Endodermal cell (in vitro differentiated cells): ENCODE results near the gene RELT. TPM values are rescaled to one million over a fixed set of nuclear protein-coding genes. Genes with fewer than 3 reads are reported as not detected.

Experiments
- DNase-seq: peaks from one replicate; pipeline ENCODE4 v3.0.0-alpha.2; 2017
- H3K27ac ChIP-seq: 2 replicates; pipeline ENCODE4 v1.5.1; 2013; ENCODE audit warnings: mild to moderate bottlenecking, low read depth, low read length, moderate library complexity
- H3K27me3 ChIP-seq: 2 replicates; pipeline ENCODE4 v1.6.1; 2013; ENCODE audit warnings: mild to moderate bottlenecking, low read length, moderate library complexity; ENCODE audit not compliant: insufficient read depth, control insufficient read depth, poor library complexity, severe bottlenecking
- H3K36me3 ChIP-seq: 2 replicates; pipeline ENCODE4 v1.7.0; 2013; ENCODE audit warnings: mild to moderate bottlenecking, low read length, moderate library complexity; ENCODE audit not compliant: control insufficient read depth, insufficient read depth
- H3K4me1 ChIP-seq: one replicate; pipeline ENCODE4 v1.7.0; 2013; ENCODE audit warnings: low read length; ENCODE audit not compliant: control insufficient read depth, insufficient read depth
- H3K4me3 ChIP-seq: 2 replicates; pipeline ENCODE4 v1.5.1; 2013; ENCODE audit warnings: mild to moderate bottlenecking, low read length, moderate library complexity
- H3K9ac ChIP-seq: 2 replicates; pipeline ENCODE4 v1.6.1; 2013; ENCODE audit warnings: mild to moderate bottlenecking, low read length, moderate library complexity; ENCODE audit not compliant: poor library complexity, severe bottlenecking; ENCODE audit errors: extremely low read depth
- H3K9me3 ChIP-seq: 2 replicates; pipeline ENCODE4 v1.6.1; 2013; ENCODE audit warnings: mild to moderate bottlenecking, low read length, moderate library complexity; ENCODE audit not compliant: control insufficient read depth
- H3K27ac Mint-ChIP-seq: 2 replicates; pipeline ENCODE4 v1.8.0; 2020; ENCODE audit warnings: mixed read lengths
- H3K27me3 Mint-ChIP-seq: 2 replicates; pipeline ENCODE4 v1.8.0; 2021; ENCODE audit warnings: mild to moderate bottlenecking, mixed read lengths; ENCODE audit not compliant: insufficient read depth
- H3K36me3 Mint-ChIP-seq: 2 replicates; pipeline ENCODE4 v1.8.0; 2020; ENCODE audit warnings: low read depth, mixed read lengths
- H3K4me1 Mint-ChIP-seq: 2 replicates; pipeline ENCODE4 v1.8.0; 2020; ENCODE audit warnings: mixed read lengths
- H3K4me3 Mint-ChIP-seq: 2 replicates; pipeline ENCODE4 v1.8.0; 2020; ENCODE audit warnings: mild to moderate bottlenecking, moderate library complexity, mixed read lengths
- H3K9me3 Mint-ChIP-seq: 2 replicates; pipeline ENCODE4 v1.8.0; 2020; ENCODE audit warnings: mild to moderate bottlenecking, mixed read lengths
- WGBS, 2 experiments: methylation state at CpG; one replicate each; pipeline versions ENCODE4 v1.1.5 to v1.1.7; 2013; ENCODE audit warnings: missing lambda C conversion rate in 2 of 2, mixed read lengths in 1 of 2; ENCODE audit not compliant: insufficient coverage in 1 of 2, insufficient read length in 1 of 2; 5-methylcytosine and 5-hydroxymethylcytosine counted together
- total RNA-seq, 2 donors: library from RNA; stranded (reverse); fragmentation: NEBNext Ultra II Directional in 1 of 2; extraction: Animal tissue kit (Norgen Biotek cat#: 25700) in 1 of 2; gene quantifications; 2 replicates in 1 of 2; 3 replicates in 1 of 2; pipeline ENCODE4 v1.2.1, GENCODE V29; 2021
- TF ChIP-seq, protein P1 (sequence below): fragments of 200-600 bp; sonication (generic); conservative IDR thresholded peaks from 2 replicates; pipeline ENCODE4 v1.5.0; 2021; ENCODE audit warnings: antibody characterized with exemption, mild to moderate bottlenecking

Gene RELT
- total RNA-seq, 2 donors from 2014 or later: 6.9 to 8.9 TPM

DNA sequence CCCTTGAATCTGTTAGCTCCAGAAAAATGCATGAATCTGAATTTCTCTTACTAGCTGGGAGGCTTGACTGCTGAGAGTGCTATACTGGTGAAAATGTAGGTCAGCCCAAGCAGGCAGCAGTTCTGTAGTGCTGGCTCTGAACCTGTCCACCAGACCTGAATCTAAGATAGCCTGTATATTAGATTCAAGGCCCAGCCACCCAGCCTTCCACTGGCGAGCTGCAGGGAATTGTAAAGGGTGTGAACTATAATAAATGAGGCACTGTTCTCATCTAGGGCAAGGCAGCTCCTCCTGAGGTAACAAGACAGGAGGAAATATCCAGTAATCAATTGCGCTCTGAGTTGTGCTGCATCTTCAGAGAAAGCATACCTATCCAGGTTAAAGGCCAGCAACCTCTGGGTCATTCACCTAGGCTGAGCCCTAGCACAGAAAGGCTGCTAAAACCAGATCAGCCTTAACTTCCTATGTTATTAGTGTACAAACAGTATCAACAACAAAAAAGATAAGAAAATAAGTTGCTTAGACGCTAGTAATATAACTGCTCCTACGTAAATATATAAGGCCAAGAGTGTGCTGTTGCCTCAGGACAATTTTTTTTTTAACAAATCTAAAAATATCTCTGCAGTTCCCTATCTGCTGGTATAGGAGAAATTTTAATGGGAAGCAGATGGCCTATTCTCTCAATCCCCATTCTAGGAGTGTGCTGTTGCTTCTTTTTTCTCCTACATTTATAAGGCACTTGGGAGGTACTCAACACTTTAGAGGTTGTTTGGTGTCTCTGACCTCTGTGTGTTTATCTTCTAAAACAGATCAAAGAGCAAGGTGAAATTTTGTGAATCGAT, 63.0 kb downstream of the RELT start:
- no peak overlapping the region for H3K27ac ChIP-seq

DNA sequence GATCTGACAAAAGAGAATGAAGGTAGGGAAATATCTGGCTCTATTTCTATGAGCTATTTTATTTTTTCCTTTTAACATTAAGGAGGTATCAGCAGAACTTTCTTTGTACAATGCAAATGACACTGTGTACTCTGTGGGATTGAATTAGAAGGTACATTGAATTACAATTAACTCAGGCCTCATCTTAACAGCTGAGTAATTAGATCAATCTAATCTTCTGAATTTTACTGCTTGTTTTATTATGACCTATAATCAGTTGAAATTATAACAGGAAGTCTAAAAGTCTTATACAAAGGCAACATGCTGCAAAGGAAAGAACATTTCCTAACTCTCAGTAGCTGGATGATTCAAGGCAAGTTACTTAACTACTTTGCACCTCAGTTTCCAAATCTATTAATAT, 69.8 kb downstream of the RELT start:
- no peak for DNase-seq
- H3K27ac Mint-ChIP-seq: no peak overlapping the region
- H3K4me3 Mint-ChIP-seq: no peak overlapping the region
- H3K27me3 Mint-ChIP-seq: peaks cover 2% of the 10 kb centered on the region
- H3K36me3 Mint-ChIP-seq: peaks cover 6% of the 10 kb centered on the region
- Histone ChIP-seq H3K9ac (no peak overlapping the region), H3K9me3 (no peaks in the 10 kb centered on the region), H3K4me3 (no peak overlapping the region), H3K36me3 (peaks cover 4% of the 10 kb centered on the region), H3K4me1 (peaks cover 11% of the 10 kb centered on the region), H3K27me3 (no peaks in the 10 kb centered on the region), H3K27ac (no peak overlapping the region)
- H3K4me1 Mint-ChIP-seq: peaks cover 21% of the 10 kb centered on the region
- TF ChIP-seq, protein P1, sequence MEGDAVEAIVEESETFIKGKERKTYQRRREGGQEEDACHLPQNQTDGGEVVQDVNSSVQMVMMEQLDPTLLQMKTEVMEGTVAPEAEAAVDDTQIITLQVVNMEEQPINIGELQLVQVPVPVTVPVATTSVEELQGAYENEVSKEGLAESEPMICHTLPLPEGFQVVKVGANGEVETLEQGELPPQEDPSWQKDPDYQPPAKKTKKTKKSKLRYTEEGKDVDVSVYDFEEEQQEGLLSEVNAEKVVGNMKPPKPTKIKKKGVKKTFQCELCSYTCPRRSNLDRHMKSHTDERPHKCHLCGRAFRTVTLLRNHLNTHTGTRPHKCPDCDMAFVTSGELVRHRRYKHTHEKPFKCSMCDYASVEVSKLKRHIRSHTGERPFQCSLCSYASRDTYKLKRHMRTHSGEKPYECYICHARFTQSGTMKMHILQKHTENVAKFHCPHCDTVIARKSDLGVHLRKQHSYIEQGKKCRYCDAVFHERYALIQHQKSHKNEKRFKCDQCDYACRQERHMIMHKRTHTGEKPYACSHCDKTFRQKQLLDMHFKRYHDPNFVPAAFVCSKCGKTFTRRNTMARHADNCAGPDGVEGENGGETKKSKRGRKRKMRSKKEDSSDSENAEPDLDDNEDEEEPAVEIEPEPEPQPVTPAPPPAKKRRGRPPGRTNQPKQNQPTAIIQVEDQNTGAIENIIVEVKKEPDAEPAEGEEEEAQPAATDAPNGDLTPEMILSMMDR: no peak
- no peaks in the 10 kb centered on the region for H3K9me3 Mint-ChIP-seq

More for the DNA sequence above, 63.0 kb downstream of the RELT start:
- TF ChIP-seq, protein P1: no peak
- Histone ChIP-seq H3K27me3 (no peaks in the 10 kb centered on the region), H3K4me3 (no peak overlapping the region), H3K9ac (no peak overlapping the region), H3K36me3 (no peaks in the 10 kb centered on the region), H3K9me3 (no peaks in the 10 kb centered on the region), H3K4me1 (peaks cover 2% of the 10 kb centered on the region)
- no peaks in the 10 kb centered on the region for H3K9me3 Mint-ChIP-seq
- 92 to 100% methylated on average over 2 to 5 of the region's 5 CpGs for WGBS, 2 experiments
- H3K4me3 Mint-ChIP-seq: no peak overlapping the region
- peaks cover 6% of the 10 kb centered on the region for H3K36me3 Mint-ChIP-seq
- H3K27me3 Mint-ChIP-seq: no peaks in the 10 kb centered on the region
- no peak for DNase-seq
- peaks cover 30% of the 10 kb centered on the region for H3K4me1 Mint-ChIP-seq
- no peak overlapping the region for H3K27ac Mint-ChIP-seq

DNA sequence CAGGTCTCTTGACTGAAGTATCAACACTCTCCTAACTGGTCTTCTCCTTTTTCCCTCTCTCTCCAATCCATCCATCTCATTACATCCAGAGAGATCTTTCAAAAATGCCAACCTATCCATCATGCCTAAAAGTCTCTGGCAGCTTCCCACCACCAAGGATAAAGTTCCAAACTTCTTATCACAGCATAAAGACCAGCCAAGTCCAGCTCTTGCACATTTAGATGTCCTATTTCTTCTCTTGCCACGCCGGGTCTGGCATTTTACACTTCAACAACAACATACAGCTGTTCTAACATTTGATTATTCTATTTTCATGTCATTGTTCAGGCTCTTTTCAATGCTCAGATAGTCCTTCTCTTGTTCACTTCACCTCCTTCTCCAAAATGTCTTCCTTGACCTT, 70.6 kb downstream of the RELT start:
- 92 to 98% methylated on average over 2 of the region's 2 CpGs for WGBS, 2 experiments
- Histone ChIP-seq H3K9me3 (no peaks in the 10 kb centered on the region), H3K9ac (no peak overlapping the region), H3K36me3 (peaks cover 4% of the 10 kb centered on the region), H3K4me1 (peaks cover 15% of the 10 kb centered on the region), H3K4me3 (no peak overlapping the region), H3K27me3 (no peaks in the 10 kb centered on the region), H3K27ac (no peak overlapping the region)
- H3K4me3 Mint-ChIP-seq: no peak overlapping the region
- H3K27ac Mint-ChIP-seq: no peak overlapping the region
- DNase-seq: no peak
- H3K4me1 Mint-ChIP-seq: peaks cover 24% of the 10 kb centered on the region
- peaks cover 2% of the 10 kb centered on the region for H3K36me3 Mint-ChIP-seq
- H3K9me3 Mint-ChIP-seq: no peaks in the 10 kb centered on the region
- H3K27me3 Mint-ChIP-seq: peaks cover 2% of the 10 kb centered on the region
- TF ChIP-seq, protein P1: no peak

Other genes with a start within 250 kb of the RELT start
- gene FCHSD2, start 234.1 kb upstream of the RELT start, total RNA-seq: 10 to 100 TPM; 14.0 to 17.6 TPM
- gene P2RY2, start 158.1 kb upstream of the RELT start, total RNA-seq: under 1 TPM; 0.60 to 0.62 TPM
- under 1 TPM; 0.31 to 0.37 TPM for gene P2RY6, start 104.1 kb upstream of the RELT start, total RNA-seq
- 10 to 100 TPM; 31.0 to 39.0 TPM for gene ARHGEF17, start 68.1 kb upstream of the RELT start, total RNA-seq
- gene FAM168A, start 221.7 kb downstream of the RELT start, total RNA-seq: 10 to 100 TPM; 27.4 to 31.6 TPM